Urothelium cell line (cell line): ENCODE data around the gene CACNA2D4.

Experiments used
- DNase-seq: peaks from one replicate; pipeline ENCODE4 v3.0.0; 2011; ENCODE audit warnings: low spot score, mixed read lengths
- FAIRE-seq: peaks from 2 replicates; lab custom pipeline; 2011; peaks lifted over from hg19 to GRCh38; lab: Jason Lieb, UNC

The CACNA2D4 gene

DNA sequence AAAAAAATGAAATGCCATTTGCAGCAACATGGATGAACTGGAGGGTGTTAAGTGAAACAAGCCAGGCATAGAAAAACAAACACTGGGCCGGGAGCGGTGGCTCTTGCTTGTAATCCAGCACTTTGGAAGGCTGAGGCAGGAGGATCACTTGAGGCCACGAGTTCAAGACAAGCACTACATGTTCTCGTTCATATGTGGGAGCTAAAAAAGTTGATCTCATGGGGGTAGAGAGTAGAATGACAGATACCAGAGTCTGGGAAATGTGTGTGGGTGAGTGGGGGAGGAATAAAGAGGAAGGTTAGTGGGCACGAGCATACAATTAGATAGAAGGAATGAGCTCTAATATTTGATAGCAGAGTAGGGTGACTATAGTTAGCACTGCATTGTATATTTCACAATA lies 21.5 kb downstream of the CACNA2D4 start:
- DNase-seq: no peak
- FAIRE-seq: no peak

DNA sequence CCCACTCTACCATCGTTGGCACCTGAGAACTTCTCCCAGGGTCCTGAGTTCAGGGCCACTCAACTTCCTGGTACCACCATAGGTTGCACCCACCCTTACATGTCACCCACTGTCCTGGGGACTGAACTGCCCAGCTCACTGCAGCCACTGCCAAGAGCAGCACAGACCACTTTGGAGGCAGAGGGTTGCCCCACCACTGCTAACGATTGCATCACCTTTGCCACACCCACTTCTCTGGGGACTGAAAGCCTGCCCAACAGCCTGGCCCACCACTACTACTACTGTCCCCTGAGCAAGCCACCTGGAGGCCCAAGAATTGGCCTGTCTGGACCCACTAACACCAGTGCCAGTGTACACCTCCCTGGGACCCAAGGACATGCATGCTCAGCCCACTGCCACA lies 27.6 kb downstream of the CACNA2D4 start:
- FAIRE-seq: no peak
- DNase-seq: no peak

DNA sequence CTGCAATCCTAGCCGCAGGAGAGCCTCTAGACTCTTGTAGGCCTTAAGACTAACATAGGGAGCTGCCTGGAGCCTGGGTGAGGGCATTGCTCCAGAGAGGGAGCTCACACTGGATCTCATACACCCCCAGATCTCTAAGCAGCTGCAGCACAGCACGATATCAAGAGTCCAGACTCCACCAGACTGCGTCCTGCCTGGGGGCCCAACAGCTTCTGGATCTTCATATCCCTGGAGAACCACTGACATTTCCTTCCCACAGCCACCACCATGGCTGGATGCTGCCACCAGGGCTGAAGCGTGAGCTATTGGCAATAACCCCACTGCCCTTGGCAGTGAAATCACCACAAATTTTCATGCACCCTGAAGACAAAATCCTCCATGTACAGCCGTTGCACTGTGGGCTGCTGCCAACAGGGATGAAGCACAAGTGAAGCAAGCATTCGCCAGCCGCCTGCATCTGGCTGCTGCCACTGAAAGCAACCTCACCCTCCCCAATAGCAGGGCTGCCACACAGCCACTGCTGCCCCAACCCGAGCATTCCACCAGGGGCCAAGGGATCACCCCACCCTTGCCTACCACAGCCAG lies 28.2 kb downstream of the CACNA2D4 start:
- FAIRE-seq (no peak), DNase-seq (peak; percentile 2)

DNA sequence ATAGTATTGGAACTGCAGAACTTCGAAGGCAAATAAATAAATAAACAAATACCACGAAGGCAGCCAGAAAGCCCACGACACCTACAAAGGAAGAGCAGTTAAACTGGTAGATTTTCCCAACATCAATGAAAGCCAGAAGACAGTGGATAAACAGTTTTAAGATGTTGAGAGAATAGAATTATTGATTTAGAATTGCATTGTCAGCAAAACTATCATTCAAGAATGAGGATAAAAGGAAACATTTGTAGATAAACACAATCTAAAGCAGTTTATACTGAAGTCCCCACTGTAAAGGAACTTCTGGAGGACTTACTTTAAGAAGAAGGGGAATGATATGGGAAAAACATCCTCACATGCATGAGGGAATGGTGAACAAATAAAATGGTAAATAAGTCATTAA lies 29.5 kb downstream of the CACNA2D4 start:
- FAIRE-seq: no peak
- DNase-seq: no peak

DNA sequence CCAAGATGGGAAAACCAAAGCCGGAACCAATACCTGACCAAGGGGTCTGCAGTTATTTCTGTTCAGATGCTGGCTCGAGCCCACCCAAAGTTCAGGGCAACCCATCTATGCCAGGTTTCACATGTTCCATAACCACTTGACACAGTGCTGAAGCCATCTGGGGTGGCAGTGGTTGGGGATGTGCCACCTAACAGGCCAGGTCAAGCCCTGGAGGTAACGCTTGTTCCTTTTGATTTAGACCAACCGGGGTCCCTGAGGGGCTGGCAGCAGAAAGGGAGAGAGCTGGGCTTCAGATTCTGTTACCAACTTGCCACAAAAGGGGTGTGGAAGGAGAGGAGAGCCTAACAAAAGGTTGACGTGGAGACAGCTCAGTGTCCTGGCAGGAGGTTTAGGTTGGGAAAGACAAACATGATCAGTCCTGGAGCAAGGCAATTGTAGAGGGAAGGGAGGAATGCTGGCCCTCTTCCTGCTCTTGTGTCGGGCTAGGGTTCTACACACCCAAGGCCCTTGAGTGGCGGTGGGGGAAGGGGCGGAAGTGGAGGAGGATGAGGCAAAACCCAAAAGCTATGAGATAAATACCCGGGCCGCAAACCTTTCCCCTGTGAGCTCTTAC lies 31.9 kb downstream of the CACNA2D4 start:
- peak; percentile 7 for DNase-seq
- FAIRE-seq: no peak

DNA sequence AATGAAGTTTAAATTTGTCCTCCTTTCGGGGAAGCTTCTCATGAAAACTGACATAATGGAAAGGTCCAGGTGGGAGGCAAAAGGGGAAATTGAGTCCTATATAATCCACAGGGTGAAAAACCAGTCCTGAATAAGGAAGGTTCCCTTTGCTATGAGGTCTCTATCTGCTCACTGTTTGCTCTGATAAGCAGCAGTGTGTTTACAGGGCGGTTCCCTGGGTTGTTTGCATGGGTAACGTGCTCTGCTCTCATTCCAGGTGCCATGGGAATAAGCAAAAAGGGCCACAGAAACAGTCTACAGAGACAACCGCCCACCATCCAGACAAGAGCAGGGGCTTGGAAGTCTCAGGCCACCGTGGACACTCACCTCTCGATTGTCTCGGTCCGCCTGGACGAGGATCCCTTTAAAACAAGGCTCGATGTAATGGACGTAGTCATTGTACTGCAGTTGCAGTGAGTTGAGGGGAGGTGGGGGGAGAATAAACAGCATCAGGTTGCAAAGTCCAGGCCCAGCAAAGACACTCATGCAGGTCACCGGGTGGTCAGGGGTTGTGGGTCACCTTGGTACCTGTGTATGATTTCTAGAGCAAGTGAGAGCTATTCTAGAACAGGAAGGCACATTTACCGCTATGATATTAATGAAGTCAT lies 32.7 kb downstream of the CACNA2D4 start:
- FAIRE-seq (peak; percentile 86), DNase-seq (no peak)

DNA sequence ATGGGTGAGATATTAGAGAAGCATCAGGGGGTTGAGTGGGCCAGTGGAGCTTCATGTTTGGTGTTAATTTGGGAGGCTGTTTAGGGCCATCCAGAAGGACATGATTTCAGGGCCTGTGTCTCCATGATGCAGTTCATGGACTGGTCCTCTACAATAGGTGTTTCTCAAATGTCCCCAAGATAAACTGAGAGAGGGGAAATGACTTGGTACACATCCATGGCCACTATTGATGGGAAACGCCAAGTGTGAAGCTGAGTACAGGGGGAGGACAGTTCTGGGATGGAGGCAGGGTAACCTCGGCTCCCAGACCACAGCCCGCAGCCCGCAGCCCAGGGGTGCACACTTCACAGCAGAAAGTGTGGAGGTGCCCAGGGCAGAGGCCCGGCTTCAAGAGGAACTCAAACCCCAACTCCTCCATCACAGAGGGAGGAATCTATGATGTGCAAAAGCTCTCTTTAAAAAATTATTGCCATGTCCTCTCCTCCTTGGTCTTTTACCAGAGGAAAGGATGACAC lies 33.3 kb downstream of the CACNA2D4 start:
- FAIRE-seq: peak; percentile 55

DNA sequence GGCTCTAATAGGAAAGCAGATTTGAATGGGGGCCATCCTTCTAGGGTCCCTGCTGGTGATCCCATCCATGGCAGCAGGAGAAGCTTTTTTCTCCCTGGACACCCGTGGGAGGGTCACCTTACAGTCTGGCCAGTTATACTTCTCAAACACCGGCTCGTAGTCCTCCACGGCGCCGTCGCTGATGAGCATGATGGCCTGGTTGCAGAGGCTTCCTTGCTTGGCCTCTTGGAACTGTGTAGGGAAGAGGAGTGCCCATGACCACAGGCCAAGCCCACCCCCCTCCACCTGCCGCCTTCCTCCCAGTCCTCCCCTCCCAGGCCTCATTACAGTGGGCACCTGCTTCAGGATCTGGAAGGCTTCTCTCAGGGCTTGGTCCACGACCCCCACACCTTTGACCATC lies 33.8 kb downstream of the CACNA2D4 start:
- FAIRE-seq: peak; percentile 13
- no peak for DNase-seq

More for the DNA sequence above, 33.3 kb downstream of the CACNA2D4 start:
- no peak for DNase-seq

DNA sequence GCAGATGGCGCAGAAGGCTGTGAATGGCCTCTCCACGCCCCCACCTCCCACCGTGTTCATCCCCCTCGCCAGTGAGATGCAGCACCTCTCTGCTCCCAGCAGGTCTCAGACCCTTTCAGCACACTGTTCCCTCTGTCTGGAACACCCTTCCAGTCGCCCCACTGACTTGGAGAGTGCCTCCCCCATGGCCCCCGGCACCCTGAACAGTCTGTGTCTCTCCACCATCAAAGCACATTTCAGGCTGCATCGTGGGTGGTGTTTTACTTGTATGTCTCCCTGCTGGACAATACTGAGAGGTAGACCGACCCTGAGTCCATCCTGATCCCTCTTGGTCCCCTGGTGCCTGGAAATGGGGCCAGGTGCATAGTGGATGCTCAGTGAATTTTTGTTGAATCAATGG lies 34.9 kb downstream of the CACNA2D4 start:
- DNase-seq: no peak

DNA sequence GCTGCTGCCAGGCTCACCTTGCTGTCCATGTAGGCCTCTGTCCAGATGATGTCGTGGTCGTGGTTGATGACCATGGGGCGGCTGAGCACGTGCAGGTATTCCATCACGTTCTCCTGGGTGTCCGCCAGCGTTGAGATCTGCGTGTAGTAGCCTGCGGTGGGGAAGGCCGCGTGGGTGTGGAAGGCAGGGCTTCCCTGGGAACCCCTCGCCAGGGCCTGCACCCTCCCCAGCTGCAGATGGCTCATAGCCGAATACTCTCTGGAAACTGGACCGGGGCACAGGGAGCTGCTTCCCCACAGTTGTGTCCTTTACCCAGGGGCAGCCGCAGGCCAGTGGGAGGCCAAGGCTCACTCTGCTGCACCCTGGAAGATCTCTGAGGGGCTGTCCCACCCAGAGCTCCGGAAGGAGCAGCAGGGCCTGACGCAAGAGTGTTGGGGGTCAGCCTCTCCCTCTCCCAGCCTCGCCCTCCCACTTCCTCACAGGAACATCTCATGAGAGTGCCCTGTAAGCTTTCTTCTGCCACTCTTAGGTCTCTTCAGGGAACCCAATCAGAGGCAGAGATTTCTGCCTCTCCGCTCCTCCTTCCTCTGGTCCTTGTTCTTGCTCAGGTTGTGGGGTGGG lies 35.5 kb downstream of the CACNA2D4 start:
- DNase-seq (no peak), FAIRE-seq (no peak)

More for the DNA sequence above, 34.9 kb downstream of the CACNA2D4 start:
- peak; percentile 85 for FAIRE-seq

DNA sequence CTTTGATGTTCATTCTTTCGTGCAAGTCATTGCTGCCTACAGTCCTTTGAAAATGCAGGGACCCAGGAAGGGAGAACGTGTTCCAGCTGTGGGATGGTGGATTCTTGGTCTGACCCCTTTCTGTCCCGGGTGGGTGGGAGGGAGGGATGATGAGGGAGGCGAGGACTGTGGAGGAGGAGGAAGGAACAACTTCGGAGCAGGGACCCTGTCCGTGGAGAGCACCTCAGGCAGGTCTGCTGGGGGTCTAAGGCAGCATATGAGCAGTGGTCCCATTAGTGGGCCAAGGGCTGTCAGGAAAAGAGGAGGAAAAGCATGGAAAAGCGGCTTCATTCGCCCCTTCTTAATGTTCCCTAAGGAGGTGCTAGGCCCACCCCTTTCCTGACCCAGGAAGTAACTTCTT lies 36.0 kb downstream of the CACNA2D4 start:
- DNase-seq: peak; percentile 2
- FAIRE-seq: no peak

DNA sequence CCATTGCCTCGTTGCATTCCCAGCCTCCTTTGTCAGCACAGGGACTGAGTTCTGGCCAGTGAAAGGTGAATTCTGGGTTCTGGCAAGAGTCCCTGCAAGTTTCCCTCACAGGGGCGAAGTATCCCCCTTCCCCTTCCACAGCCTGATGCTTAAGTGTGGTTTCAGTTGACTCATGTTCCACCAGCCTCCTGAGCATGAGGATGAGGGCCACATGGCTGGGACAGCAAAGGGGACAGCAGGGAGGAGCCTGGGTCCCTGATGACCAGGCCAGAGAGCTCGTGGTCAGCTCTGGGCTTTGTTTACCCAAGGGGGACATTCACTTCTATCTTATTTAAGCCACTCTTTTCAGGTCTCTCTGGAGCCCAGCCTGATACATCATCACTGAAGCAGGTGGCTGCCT lies 36.5 kb downstream of the CACNA2D4 start:
- peak; percentile 2 for DNase-seq
- FAIRE-seq: no peak

DNA sequence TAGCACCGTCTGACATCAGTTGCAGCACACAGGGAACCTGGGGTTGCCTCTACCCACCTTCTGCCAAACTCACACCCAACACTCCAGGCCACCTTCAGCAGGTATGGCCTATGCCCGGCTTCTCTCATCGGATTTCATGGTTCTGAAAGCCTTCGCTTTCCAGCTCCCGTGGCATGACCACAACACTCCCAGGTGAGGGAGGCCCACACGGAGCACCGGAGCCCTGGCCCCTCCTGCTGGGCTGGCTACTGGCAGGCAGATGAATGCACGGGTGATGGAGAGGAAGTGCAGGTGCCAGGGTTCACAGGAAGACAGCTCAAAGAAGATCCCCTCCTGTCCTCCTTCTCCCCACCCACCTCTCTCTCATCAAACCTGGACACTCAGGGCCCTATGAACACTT lies 37.2 kb downstream of the CACNA2D4 start:
- FAIRE-seq: no peak
- DNase-seq: no peak

DNA sequence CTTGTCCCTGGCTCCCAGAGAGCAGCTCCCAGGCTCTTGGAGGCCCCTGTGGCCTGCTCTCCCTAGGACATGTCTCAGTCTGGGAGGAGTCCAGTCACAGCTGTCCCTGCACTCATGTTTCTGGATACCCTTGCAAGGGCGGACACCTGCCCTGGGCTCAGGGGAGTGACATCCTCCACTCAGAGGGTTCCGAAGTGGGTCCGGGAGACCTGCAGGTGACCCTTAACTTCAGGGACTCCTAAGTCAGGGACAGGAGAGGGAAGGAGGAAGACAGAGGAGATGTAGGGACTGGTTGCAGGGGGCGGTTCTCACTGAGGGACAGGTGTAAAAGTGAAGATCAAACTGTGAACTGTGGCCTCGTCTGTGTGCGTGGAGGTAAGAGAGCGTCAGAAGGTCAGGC lies 37.6 kb downstream of the CACNA2D4 start:
- DNase-seq: peak; percentile 2
- FAIRE-seq: no peak

DNA sequence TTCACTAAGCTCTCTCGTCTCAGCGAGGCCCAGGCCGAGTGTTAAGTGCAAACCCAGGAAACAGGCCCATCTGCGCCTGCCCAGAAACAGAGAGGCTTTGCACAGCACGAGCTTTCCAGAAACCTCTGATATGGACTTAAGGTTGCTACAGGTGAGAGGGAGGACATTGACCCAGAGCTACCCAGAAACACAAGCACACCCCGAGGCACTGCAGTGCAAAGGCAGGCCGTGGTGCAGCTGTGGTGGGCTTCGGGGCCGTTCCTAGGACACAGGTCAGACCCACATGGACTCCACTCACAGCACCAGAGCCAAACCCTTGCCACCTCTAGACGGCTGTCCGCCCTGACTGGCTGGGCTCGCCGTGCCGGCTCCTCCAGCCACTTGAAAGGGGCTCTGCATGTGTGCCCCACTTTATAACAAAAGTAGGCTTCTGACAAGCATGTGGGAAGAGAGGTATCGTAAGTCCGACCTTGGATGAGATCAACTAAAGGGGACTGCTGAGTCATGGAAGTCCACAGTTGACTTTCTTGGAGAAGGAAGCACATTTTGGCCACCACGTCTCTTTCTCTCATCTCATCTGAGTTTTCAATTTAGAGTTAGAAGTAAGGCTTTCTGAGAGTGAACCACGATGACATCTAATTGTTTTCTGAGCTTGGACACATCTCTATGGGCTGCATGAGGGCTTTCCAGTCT lies 38.2 kb downstream of the CACNA2D4 start:
- FAIRE-seq (peak; percentile 62), DNase-seq (no peak)

DNA sequence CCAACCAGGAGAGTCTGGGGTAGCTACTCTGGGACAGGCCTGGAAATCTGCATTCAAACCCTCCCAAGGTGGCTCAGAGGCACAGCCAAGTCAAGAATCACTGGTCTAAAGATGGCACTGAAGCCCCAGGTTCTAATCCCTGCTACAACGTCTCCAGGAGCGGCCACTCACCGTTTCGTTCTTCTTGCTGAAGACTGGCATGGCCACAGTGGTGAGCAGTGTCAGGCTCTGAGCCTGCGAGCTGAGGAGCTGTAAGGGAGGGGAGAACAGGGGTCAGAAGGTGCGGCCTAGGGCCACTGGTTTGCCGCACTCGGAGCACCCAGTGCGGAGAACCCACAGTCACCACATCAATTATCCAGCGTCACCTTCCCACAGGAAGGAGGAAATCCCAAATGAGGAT lies 38.8 kb downstream of the CACNA2D4 start:
- no peak for FAIRE-seq
- no peak for DNase-seq

DNA sequence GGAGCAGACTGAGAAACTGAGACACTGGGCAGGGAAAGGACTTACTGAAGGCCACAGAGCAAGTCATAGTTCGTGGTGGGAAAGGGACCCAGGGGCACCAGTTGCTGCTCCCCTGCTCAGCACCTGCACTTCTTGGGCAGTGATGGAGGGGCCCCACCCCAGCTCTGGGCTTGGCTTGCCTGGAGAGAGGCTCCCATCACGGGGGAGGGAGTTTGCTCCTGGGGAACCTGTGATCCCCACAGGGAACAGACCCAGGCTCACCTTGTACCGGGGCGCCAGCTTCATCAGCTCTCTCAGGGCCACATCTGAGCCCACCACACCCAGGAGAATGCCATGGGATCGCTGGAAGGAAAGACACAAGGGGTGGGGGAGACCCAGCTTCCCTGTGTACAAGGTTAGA lies 39.8 kb downstream of the CACNA2D4 start:
- FAIRE-seq (no peak), DNase-seq (no peak)

DNA sequence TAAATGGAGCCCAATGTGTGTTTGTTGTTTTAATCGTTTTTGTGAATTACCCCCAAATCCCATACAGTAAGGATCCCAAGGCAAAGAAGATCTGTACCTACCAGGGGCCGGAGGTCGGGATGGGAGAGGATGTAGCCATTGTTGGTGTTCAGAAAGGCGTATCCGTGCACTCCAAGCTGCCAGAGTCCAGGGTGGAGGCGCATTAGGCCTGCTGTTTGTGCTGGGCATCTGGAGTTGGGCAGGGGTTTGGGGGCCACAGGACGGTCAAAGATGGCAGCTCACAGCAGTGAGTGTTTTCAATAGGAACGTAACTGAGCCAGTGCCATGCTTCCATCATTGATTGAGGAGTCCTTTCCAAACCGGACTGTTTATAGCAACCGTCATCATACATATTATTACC lies 40.2 kb downstream of the CACNA2D4 start:
- FAIRE-seq (peak; percentile 84), DNase-seq (no peak)

DNA sequence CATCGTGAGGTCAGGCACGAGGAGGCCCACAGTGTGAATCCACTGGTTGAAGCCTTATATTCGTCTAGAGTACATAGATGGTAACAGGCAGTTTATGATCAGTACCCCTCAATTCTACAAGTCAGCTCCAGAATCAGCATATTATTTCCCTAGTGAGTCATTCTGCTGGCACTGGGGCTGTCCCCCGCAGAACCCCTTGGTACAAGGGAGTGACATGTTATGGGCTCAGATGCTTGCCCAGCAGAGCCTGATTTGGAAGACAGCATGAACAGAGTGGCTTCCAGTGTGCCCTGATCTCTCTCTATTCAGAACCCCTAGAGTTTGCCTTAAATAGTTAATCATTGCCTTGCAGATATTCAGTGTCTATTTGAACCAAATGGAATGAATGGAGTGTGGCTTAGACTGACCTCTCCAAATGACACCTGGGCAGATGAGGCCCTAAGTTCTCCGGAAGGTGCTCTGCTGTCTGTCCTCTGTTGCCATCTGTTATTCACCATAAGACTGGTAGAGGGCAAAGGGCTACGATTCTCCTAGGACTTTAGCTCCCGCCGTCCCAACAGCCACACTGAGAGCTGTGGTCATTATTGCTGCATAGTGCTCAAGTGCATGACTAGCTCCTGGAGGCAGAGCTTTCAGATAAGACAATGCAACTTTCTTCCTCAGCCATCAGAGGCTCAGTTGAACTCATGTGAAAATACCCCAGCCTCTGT lies 41.1 kb downstream of the CACNA2D4 start:
- no peak for FAIRE-seq
- no peak for DNase-seq

DNA sequence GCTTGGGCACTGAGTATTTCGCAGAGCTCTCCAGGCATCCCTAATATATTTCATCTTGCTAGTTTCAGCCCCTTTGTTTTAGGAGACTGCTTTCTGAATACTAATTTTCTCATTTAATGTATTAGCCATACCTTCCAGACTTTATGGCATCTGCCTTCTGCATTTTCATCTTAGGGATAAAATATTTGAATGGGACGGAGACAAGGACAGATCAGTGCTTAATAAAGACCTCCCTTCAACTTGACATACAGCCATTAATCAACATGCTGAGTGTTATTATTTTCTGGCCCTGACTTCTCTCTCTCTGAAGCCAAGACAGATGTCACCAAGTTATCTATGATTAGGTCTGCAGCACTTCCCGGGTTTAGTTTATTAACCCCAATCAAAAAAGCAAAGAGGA lies 42.4 kb downstream of the CACNA2D4 start:
- no peak for FAIRE-seq

DNA sequence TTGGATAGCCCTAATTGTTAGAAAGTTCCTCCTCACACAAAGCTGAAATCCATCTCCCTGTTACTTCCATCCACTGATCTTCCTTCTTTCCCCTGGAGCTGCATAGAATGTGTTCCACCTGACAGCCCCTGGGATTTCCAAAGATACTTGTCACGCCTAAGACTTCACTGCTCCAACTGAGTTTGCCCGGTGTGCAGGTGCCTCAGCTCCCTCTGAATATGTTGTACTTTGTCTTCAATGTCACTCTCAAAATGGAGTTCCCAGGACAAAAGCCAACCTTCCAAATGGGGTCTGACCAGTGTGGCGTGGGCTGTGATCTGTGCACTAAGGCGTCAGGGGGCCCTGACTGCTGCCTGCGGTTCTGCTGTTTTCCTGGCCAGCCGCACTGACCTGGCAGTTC lies 42.8 kb downstream of the CACNA2D4 start:
- DNase-seq (no peak), FAIRE-seq (peak; percentile 9)

More for the DNA sequence above, 42.4 kb downstream of the CACNA2D4 start:
- DNase-seq: no peak
